HepG2 (cell line): ENCODE measurements around the gene WNK2. TPM values are rescaled to one million over a fixed set of nuclear protein-coding genes. Genes with fewer than 3 reads are reported as not detected.

ENCODE experiments used
- FOSL1 ChIP-seq: sonication (generic); formaldehyde crosslinking; IDR thresholded peaks from 2 replicates; pipeline ENCODE4 v1.9.0; 2021; ENCODE audit warnings: missing genetic modification reagents, borderline replicate concordance
- KLF13 ChIP-seq: sonication (generic); formaldehyde crosslinking; IDR thresholded peaks from 2 replicates; pipeline ENCODE4 v1.4.0; 2020; ENCODE audit warnings: mild to moderate bottlenecking, missing genetic modification reagents
- MYC ChIP-seq: sonication (generic); formaldehyde crosslinking; IDR thresholded peaks from 2 replicates; pipeline ENCODE4 v1.9.0; 2021; ENCODE audit warnings: missing genetic modification reagents, borderline replicate concordance
- RARA ChIP-seq: IDR thresholded peaks from 2 replicates; pipeline ENCODE4 v1.6.1; 2016; ENCODE audit warnings: missing genetic modification reagents, missing compliant biosample characterization
- ZNF101 ChIP-seq: sonication (generic); formaldehyde crosslinking; IDR thresholded peaks from 2 replicates; pipeline ENCODE4 v1.4.0; 2020; ENCODE audit warnings: mild to moderate bottlenecking, low read depth, missing genetic modification reagents, borderline replicate concordance
- ZNF207 ChIP-seq: fragments of 450-650 bp; IDR thresholded peaks from 2 replicates; pipeline ENCODE4 v1.6.1; 2016; ENCODE audit warnings: antibody characterized with exemption, borderline replicate concordance
- ZNF431 ChIP-seq: sonication (generic); formaldehyde crosslinking; IDR thresholded peaks from 2 replicates; pipeline ENCODE4 v1.9.0; 2022; ENCODE audit warnings: missing genetic modification reagents, low read depth, mild to moderate bottlenecking, borderline replicate concordance
- ZNF788 ChIP-seq: sonication (generic); formaldehyde crosslinking; IDR thresholded peaks from 2 replicates; pipeline ENCODE4 v1.5.0; 2020; ENCODE audit warnings: mild to moderate bottlenecking, missing genetic modification reagents, borderline replicate concordance
- polyA plus RNA-seq, 8 experiments: library from polyadenylated mRNA; depleted of rRNA in 3 of 8; stranded (reverse) in 7 of 8; unstranded in 1 of 8; fragments of >200 nt; fragmentation: Illumina TruSeq in 4 of 8; extraction: Trizol in 4 of 8; gene quantifications; 2 replicates each; pipeline versions ENCODE4 v1.2.1 to v1.2.3, GENCODE V29; 2011 to 2016; ENCODE audit warnings: low read depth in 4 of 8, missing spikeins in 1 of 8, mixed read lengths in 1 of 8; ENCODE audit not compliant: insufficient read depth in 1 of 8
- total RNA-seq, 5 experiments: library from RNA; depleted of rRNA; stranded (reverse); fragments of >200 nt; fragmentation: Illumina TruSeq; extraction: Trizol; gene quantifications; 2 replicates each; pipeline ENCODE4 v1.2.3, GENCODE V29; 2016; ENCODE audit warnings: low read depth in 1 of 5
- TF ChIP-seq, protein P1 (sequence below): sonication (generic); formaldehyde crosslinking; IDR thresholded peaks from 2 replicates; pipeline ENCODE4 v1.5.0; 2020; ENCODE audit warnings: missing genetic modification reagents
- TF ChIP-seq, protein P2 (sequence below): sonication (generic); formaldehyde crosslinking; conservative IDR thresholded peaks from 2 replicates; pipeline ENCODE4 v1.4.0; 2020; ENCODE audit warnings: mild to moderate bottlenecking, missing genetic modification reagents, moderate library complexity
- TF ChIP-seq, protein P3 (sequence below): sonication (generic); IDR thresholded peaks from 2 replicates; pipeline ENCODE4 v1.6.1; 2016; ENCODE audit warnings: low read depth, borderline replicate concordance
- TF ChIP-seq, protein P4 (sequence below): sonication (generic); formaldehyde crosslinking; IDR thresholded peaks from 2 replicates; pipeline ENCODE4 v1.5.1; 2020; ENCODE audit warnings: mild to moderate bottlenecking, missing genetic modification reagents, borderline replicate concordance
- TF ChIP-seq, protein P5 (sequence below): sonication (generic); formaldehyde crosslinking; IDR thresholded peaks from 2 replicates; pipeline ENCODE4 v1.8.0; 2022; ENCODE audit warnings: missing genetic modification reagents, mild to moderate bottlenecking, moderate library complexity, borderline replicate concordance
- TF ChIP-seq, protein P6 (sequence below): sonication (generic); formaldehyde crosslinking; IDR thresholded peaks from 2 replicates; pipeline ENCODE4 v1.4.0; 2020; ENCODE audit warnings: mild to moderate bottlenecking, missing genetic modification reagents
- TF ChIP-seq, protein P7 (sequence below): sonication (generic); formaldehyde crosslinking; IDR thresholded peaks from 2 replicates; pipeline ENCODE4 v1.8.1; 2023; ENCODE audit warnings: mild to moderate bottlenecking, missing genetic modification reagents, borderline replicate concordance

WNK2 gene
- total and polyA plus RNA-seq, 2 of the 13 experiments (the other 11 are each of a cell fraction or from before 2014, with no cell fraction given): 10.5 to 12.0 TPM

DNA sequence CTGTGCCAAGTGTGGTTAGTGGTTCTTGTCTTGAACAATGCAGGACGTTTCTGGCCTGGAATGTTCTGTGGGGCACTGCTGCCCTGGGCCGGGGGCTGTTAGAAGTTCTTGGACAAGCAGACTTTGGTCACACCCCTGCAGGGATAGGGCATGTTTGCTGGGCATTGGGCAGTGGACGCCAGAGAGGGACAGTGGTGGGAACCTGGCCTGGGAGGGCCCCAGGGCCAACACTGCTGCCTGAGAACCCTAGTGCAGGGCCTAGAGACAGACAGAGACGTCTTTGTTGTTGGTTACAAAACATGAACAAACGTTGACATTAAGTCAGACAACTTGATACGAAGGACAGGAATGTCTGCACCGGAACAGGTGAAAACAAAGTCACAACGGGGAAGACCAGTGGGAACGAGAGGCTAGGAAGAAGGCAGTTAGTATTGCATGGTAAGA is 57.0 kb downstream of the WNK2 start (continued):
- TF ChIP-seq, protein P1, sequence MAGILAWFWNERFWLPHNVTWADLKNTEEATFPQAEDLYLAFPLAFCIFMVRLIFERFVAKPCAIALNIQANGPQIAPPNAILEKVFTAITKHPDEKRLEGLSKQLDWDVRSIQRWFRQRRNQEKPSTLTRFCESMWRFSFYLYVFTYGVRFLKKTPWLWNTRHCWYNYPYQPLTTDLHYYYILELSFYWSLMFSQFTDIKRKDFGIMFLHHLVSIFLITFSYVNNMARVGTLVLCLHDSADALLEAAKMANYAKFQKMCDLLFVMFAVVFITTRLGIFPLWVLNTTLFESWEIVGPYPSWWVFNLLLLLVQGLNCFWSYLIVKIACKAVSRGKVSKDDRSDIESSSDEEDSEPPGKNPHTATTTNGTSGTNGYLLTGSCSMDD: no peak
- TF ChIP-seq RARA (CRISPR knock-in tag): peak; percentile 71
- TF ChIP-seq MYC: peak; percentile 11; the same call in 1 of the 2 replicates
- TF ChIP-seq ZNF101: no peak
- TF ChIP-seq ZNF431: 0 out of 2 replicates have a peak, but pooled peaks have one; percentile 36
- TF ChIP-seq ZNF207: no peak
- TF ChIP-seq, protein P2, sequence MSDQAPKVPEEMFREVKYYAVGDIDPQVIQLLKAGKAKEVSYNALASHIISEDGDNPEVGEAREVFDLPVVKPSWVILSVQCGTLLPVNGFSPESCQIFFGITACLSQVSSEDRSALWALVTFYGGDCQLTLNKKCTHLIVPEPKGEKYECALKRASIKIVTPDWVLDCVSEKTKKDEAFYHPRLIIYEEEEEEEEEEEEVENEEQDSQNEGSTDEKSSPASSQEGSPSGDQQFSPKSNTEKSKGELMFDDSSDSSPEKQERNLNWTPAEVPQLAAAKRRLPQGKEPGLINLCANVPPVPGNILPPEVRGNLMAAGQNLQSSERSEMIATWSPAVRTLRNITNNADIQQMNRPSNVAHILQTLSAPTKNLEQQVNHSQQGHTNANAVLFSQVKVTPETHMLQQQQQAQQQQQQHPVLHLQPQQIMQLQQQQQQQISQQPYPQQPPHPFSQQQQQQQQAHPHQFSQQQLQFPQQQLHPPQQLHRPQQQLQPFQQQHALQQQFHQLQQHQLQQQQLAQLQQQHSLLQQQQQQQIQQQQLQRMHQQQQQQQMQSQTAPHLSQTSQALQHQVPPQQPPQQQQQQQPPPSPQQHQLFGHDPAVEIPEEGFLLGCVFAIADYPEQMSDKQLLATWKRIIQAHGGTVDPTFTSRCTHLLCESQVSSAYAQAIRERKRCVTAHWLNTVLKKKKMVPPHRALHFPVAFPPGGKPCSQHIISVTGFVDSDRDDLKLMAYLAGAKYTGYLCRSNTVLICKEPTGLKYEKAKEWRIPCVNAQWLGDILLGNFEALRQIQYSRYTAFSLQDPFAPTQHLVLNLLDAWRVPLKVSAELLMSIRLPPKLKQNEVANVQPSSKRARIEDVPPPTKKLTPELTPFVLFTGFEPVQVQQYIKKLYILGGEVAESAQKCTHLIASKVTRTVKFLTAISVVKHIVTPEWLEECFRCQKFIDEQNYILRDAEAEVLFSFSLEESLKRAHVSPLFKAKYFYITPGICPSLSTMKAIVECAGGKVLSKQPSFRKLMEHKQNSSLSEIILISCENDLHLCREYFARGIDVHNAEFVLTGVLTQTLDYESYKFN: peak; percentile 85
- TF ChIP-seq, protein P3, sequence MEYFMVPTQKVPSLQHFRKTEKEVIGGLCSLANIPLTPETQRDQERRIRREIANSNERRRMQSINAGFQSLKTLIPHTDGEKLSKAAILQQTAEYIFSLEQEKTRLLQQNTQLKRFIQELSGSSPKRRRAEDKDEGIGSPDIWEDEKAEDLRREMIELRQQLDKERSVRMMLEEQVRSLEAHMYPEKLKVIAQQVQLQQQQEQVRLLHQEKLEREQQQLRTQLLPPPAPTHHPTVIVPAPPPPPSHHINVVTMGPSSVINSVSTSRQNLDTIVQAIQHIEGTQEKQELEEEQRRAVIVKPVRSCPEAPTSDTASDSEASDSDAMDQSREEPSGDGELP: peak; percentile 62; the same call in 1 of the 2 replicates
- TF ChIP-seq, protein P4, sequence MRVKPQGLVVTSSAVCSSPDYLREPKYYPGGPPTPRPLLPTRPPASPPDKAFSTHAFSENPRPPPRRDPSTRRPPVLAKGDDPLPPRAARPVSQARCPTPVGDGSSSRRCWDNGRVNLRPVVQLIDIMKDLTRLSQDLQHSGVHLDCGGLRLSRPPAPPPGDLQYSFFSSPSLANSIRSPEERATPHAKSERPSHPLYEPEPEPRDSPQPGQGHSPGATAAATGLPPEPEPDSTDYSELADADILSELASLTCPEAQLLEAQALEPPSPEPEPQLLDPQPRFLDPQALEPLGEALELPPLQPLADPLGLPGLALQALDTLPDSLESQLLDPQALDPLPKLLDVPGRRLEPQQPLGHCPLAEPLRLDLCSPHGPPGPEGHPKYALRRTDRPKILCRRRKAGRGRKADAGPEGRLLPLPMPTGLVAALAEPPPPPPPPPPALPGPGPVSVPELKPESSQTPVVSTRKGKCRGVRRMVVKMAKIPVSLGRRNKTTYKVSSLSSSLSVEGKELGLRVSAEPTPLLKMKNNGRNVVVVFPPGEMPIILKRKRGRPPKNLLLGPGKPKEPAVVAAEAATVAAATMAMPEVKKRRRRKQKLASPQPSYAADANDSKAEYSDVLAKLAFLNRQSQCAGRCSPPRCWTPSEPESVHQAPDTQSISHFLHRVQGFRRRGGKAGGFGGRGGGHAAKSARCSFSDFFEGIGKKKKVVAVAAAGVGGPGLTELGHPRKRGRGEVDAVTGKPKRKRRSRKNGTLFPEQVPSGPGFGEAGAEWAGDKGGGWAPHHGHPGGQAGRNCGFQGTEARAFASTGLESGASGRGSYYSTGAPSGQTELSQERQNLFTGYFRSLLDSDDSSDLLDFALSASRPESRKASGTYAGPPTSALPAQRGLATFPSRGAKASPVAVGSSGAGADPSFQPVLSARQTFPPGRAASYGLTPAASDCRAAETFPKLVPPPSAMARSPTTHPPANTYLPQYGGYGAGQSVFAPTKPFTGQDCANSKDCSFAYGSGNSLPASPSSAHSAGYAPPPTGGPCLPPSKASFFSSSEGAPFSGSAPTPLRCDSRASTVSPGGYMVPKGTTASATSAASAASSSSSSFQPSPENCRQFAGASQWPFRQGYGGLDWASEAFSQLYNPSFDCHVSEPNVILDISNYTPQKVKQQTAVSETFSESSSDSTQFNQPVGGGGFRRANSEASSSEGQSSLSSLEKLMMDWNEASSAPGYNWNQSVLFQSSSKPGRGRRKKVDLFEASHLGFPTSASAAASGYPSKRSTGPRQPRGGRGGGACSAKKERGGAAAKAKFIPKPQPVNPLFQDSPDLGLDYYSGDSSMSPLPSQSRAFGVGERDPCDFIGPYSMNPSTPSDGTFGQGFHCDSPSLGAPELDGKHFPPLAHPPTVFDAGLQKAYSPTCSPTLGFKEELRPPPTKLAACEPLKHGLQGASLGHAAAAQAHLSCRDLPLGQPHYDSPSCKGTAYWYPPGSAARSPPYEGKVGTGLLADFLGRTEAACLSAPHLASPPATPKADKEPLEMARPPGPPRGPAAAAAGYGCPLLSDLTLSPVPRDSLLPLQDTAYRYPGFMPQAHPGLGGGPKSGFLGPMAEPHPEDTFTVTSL (CRISPR knock-in tag): peak; percentile 37; the same call in 1 of the 2 replicates
- TF ChIP-seq FOSL1 (CRISPR knock-in tag): no peak
- TF ChIP-seq, protein P5, sequence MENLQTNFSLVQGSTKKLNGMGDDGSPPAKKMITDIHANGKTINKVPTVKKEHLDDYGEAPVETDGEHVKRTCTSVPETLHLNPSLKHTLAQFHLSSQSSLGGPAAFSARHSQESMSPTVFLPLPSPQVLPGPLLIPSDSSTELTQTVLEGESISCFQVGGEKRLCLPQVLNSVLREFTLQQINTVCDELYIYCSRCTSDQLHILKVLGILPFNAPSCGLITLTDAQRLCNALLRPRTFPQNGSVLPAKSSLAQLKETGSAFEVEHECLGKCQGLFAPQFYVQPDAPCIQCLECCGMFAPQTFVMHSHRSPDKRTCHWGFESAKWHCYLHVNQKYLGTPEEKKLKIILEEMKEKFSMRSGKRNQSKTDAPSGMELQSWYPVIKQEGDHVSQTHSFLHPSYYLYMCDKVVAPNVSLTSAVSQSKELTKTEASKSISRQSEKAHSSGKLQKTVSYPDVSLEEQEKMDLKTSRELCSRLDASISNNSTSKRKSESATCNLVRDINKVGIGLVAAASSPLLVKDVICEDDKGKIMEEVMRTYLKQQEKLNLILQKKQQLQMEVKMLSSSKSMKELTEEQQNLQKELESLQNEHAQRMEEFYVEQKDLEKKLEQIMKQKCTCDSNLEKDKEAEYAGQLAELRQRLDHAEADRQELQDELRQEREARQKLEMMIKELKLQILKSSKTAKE (CRISPR knock-in tag): peak; percentile 93
- TF ChIP-seq KLF13 (CRISPR knock-in tag): no peak
- peak; percentile 67; the same call in 1 of the 2 replicates for TF ChIP-seq ZNF788 (CRISPR knock-in tag)
- TF ChIP-seq, protein P6, sequence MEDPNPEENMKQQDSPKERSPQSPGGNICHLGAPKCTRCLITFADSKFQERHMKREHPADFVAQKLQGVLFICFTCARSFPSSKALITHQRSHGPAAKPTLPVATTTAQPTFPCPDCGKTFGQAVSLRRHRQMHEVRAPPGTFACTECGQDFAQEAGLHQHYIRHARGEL (CRISPR knock-in tag): no peak
- TF ChIP-seq, protein P7, sequence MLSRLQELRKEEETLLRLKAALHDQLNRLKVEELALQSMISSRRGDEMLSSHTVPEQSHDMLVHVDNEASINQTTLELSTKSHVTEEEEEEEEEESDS (CRISPR knock-in tag): no peak
